A673 (cell line): ENCODE data around the gene TFF1. TPM values are rescaled to one million over a fixed set of nuclear protein-coding genes. Genes with fewer than 3 reads are reported as not detected.

Experiments
- BruUV-seq: library from RNA; stranded (reverse); fragments of 400-500 nt; replicated peaks from 2 replicates; lab custom pipeline; 2021; lab: Mats Ljungman, UMichigan
- CTCF ChIA-PET: fragments of 300-600 bp; sonication (Branson Sonifier 250); formaldehyde crosslinking; loops from one replicate; lab custom pipeline; 2022; ENCODE audit warnings: antibody characterized with exemption; lab: Charles Lee
- POLR2A ChIA-PET: fragments of 300-600 bp; sonication (Branson Sonifier 250); formaldehyde crosslinking; loops from one replicate; lab custom pipeline; 2022; ENCODE audit warnings: antibody characterized with exemption; ENCODE audit not compliant: low non-redundant PET; lab: Charles Lee
- DNase-seq: peaks from one replicate; pipeline ENCODE4 v3.0.0-alpha.2; 2015; ENCODE audit warnings: low spot score
- H3K27ac ChIP-seq: fragments of 200-600 bp; sonication (generic); 2 replicates; pipeline ENCODE4 v1.5.1; 2016; ENCODE audit warnings: mixed run types, low read depth, mild to moderate bottlenecking, mixed read lengths, antibody characterized with exemption, low read length; ENCODE audit not compliant: poor library complexity, severe bottlenecking
- H3K27me3 ChIP-seq: fragments of 200-600 bp; sonication (generic); replicated peaks from 2 replicates; pipeline ENCODE4 v1.6.1; 2017; ENCODE audit warnings: mixed run types, low read depth, mild to moderate bottlenecking, mixed read lengths, antibody characterized with exemption, low read length; ENCODE audit not compliant: insufficient read depth, poor library complexity
- H3K36me3 ChIP-seq: fragments of 200-600 bp; sonication (generic); 2 replicates; pipeline ENCODE4 v1.6.1; 2016; ENCODE audit warnings: mixed run types, mild to moderate bottlenecking, mixed read lengths, antibody characterized with exemption, low read length; ENCODE audit not compliant: insufficient read depth, poor library complexity, severe bottlenecking
- H3K4me1 ChIP-seq: fragments of 200-600 bp; sonication (generic); 2 replicates; pipeline ENCODE4 v1.6.1; 2017; ENCODE audit warnings: mixed run types, mild to moderate bottlenecking, mixed read lengths, antibody characterized with exemption, low read length; ENCODE audit not compliant: insufficient read depth, poor library complexity, severe bottlenecking
- H3K4me3 ChIP-seq: fragments of 200-600 bp; sonication (generic); 2 replicates; pipeline ENCODE4 v1.5.1; 2016; ENCODE audit warnings: low read depth, mixed run types, mild to moderate bottlenecking, mixed read lengths, low read length; ENCODE audit not compliant: poor library complexity, severe bottlenecking
- H3K9me3 ChIP-seq: fragments of 200-600 bp; sonication (generic); 2 replicates; pipeline ENCODE4 v1.6.1; 2016; ENCODE audit warnings: mixed run types, low read depth, mild to moderate bottlenecking, mixed read lengths, antibody characterized with exemption, low read length; ENCODE audit not compliant: poor library complexity, severe bottlenecking
- EZH2 ChIP-seq: fragments of 200-600 bp; sonication (generic); IDR thresholded peaks from 2 replicates; pipeline ENCODE4 v1.6.1; 2017; ENCODE audit warnings: borderline replicate concordance, low read depth, mild to moderate bottlenecking, mixed read lengths, antibody characterized with exemption, low read length; ENCODE audit not compliant: poor library complexity, severe bottlenecking
- intact Hi-C: fragments of 100-400 bp; cut with micrococcal nuclease; formaldehyde crosslinking; loops from one replicate; pipeline ENCODE4 v1.10.0; 2022; ENCODE audit not compliant: unreplicated experiment
- total RNA-seq: library from RNA; stranded (reverse); gene quantifications from 2 replicates; pipeline ENCODE4 v1.2.3, GENCODE V29; 2021
- TF ChIP-seq, protein P1 (sequence below): fragments of 300-800, 200-600 bp; sonication (generic); conservative IDR thresholded peaks from 2 replicates; pipeline ENCODE4 v1.5.1; 2017; ENCODE audit warnings: low read depth, mild to moderate bottlenecking, antibody characterized with exemption, low read length, moderate library complexity, mixed read lengths

Gene TFF1
- total RNA-seq, 1 experiment from 2014 or later, result not detected

DNA sequence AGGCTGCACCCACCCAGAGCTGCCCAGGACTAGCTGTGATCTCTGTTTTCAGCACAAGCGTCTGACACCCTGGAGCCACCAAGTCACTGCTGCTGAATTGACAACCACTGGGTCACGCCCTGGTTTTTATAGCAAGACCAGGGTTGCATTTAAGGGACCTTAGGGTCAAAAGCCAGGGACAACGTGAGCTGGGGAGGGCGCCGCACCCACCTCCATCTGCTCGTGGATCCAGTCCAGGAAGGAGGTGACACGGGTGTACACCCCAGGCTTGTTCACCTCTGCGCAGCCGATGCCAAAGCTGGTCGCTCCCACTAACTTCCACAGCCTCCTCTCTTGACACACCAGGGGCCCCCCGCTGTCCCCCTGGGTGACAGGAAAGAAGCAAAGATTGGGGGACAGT lies 9.2 kb upstream of the TFF1 start:
- Histone ChIP-seq H3K9me3 (no peaks in the 10 kb centered on the region), H3K27ac (no peak overlapping the region), H3K27me3 (no peaks in the 10 kb centered on the region), H3K4me3 (no peak overlapping the region), H3K36me3 (no peaks in the 10 kb centered on the region), H3K4me1 (no peaks in the 10 kb centered on the region)
- POLR2A ChIA-PET, result no interaction called here
- CTCF ChIA-PET, result interaction anchor here (0.6 kb wide), 1 partner anchor 203 kb away, joined by 3 read pairs; no protein-coding TSS in a partner anchor
- intact Hi-C loops, result no loop called here
- TF ChIP-seq, protein P1, sequence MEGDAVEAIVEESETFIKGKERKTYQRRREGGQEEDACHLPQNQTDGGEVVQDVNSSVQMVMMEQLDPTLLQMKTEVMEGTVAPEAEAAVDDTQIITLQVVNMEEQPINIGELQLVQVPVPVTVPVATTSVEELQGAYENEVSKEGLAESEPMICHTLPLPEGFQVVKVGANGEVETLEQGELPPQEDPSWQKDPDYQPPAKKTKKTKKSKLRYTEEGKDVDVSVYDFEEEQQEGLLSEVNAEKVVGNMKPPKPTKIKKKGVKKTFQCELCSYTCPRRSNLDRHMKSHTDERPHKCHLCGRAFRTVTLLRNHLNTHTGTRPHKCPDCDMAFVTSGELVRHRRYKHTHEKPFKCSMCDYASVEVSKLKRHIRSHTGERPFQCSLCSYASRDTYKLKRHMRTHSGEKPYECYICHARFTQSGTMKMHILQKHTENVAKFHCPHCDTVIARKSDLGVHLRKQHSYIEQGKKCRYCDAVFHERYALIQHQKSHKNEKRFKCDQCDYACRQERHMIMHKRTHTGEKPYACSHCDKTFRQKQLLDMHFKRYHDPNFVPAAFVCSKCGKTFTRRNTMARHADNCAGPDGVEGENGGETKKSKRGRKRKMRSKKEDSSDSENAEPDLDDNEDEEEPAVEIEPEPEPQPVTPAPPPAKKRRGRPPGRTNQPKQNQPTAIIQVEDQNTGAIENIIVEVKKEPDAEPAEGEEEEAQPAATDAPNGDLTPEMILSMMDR, result no peak
- no peak for TF ChIP-seq EZH2
- no TSS peak for BruUV-seq
- no peak for DNase-seq

DNA sequence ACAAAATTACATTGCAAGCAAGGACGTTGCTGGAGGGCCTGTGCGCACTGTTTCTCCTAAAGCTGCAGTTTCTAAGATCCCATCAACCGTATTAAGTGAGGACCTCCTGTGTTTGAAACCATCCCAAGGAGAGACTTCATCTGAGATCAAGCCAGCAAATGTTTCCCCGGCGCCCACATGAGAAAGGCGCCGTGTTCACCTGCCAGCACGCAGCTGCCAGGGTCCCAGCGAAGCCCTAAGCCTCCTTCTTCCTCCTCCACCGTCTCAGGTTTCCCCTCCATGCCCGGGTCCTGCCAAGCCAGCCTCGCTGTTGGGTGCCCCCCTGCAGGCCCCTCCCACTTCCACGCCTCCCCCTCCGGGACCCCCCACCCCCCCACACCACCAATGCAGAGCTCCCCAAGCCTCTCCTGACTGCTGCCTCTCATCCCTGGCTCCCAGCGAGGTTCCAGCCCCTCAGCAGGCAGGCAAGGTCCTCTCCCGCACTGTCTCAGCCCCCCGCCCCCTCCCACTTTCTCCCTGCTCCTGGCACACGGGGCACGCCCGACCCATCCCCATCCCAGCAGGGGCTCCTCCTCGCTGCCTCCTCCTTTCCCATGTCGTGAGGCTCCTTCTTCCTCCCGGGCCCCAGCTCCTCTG lies 8.6 kb upstream of the TFF1 start:
- intact Hi-C loops, result no loop called here

DNA sequence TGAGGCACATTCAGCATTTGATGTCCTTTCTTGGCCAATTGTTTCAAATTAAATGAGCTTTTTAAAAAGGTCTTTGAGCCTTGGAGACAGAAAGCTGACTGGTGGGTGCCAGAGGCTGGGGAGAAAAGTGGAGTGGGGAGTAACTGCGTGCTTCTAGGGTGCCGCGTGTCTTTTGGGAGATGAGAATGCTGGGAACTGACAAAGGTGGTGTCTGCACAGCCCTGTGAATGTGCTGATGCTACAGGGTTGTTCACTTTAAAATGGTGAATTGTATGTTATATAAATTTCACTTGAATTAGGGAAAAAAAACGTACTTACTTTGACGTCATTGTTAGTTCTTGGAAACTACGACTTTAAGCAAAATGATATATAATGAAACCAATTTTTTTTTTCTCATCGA lies 8.1 kb upstream of the TFF1 start:
- POLR2A ChIA-PET, result no interaction called here

More for the DNA sequence above, 8.6 kb upstream of the TFF1 start:
- Histone ChIP-seq H3K27ac (no peak overlapping the region), H3K4me3 (no peak overlapping the region), H3K27me3 (no peaks in the 10 kb centered on the region), H3K4me1 (no peaks in the 10 kb centered on the region), H3K9me3 (no peaks in the 10 kb centered on the region), H3K36me3 (no peaks in the 10 kb centered on the region)
- TF ChIP-seq EZH2, result no peak
- TF ChIP-seq, protein P1, result no peak
- BruUV-seq, result no TSS peak
- CTCF ChIA-PET, result interaction anchor here (0.6 kb wide), 1 partner anchor 203 kb away, joined by 3 read pairs; no protein-coding TSS in a partner anchor
- no peak for DNase-seq
- POLR2A ChIA-PET, result no interaction called here

More for the DNA sequence above, 8.1 kb upstream of the TFF1 start:
- Histone ChIP-seq H3K36me3 (no peaks in the 10 kb centered on the region), H3K9me3 (no peaks in the 10 kb centered on the region), H3K27me3 (no peaks in the 10 kb centered on the region), H3K4me3 (no peak overlapping the region), H3K4me1 (no peaks in the 10 kb centered on the region), H3K27ac (no peak overlapping the region)
- CTCF ChIA-PET, result no interaction called here
- TF ChIP-seq, protein P1, result no peak
- no peak for TF ChIP-seq EZH2
- intact Hi-C loops, result no loop called here
- DNase-seq, result no peak
- BruUV-seq, result no TSS peak
